ENCODE results near the gene CADM1.

DNA sequence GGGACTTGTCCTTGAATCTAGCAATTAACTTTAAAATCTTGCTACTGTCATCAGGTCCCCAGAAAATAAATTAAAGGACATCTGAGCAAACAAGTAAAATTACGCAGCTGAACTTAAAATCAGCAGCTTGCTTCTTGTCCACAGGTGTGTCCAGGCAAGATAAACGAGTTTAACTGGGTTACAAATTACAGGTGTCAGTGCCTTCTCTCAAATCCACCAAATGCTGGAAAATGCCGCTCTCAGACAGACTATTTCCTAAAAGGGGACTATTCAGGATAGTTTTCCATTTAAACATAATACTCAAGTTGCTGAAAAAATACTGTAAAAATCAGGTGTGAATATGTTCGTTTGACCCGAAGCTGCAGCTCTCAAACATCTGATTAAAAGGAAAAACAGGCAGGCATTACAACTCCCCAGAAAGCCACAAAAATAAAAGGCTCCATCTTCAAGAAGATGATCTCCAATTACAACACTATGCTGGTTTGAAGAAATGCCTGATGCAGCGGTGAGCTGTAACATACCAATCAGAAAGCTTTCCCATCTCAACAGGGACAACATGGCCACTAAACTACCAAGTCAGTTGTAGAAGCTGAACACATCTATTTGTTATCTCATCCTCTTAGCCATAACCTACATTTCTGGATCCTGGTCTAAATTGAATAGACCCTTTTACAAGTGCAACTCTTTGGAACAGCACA, 82.1 kb downstream of the CADM1 start:
- TF ChIP-seq GABPA (IDR thresholded peaks at IDR 0.05; ENCODE audit: low read depth) (no peak), SREBF1 (IDR thresholded peaks at IDR 0.05; ENCODE audit: low read length) (no peak), PAX5 (IDR thresholded peaks at IDR 0.05; ENCODE audit: borderline replicate concordance, low read depth, low read length) (no peak), ZBTB33 (IDR thresholded peaks at IDR 0.05) (no peak), KDM1A (IDR thresholded peaks at IDR 0.05; ENCODE audit: borderline replicate concordance) (no peak)
- TF ChIP-seq, protein P1, sequence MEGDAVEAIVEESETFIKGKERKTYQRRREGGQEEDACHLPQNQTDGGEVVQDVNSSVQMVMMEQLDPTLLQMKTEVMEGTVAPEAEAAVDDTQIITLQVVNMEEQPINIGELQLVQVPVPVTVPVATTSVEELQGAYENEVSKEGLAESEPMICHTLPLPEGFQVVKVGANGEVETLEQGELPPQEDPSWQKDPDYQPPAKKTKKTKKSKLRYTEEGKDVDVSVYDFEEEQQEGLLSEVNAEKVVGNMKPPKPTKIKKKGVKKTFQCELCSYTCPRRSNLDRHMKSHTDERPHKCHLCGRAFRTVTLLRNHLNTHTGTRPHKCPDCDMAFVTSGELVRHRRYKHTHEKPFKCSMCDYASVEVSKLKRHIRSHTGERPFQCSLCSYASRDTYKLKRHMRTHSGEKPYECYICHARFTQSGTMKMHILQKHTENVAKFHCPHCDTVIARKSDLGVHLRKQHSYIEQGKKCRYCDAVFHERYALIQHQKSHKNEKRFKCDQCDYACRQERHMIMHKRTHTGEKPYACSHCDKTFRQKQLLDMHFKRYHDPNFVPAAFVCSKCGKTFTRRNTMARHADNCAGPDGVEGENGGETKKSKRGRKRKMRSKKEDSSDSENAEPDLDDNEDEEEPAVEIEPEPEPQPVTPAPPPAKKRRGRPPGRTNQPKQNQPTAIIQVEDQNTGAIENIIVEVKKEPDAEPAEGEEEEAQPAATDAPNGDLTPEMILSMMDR (IDR thresholded peaks at IDR 0.05 in 2 of 3, conservative IDR thresholded peaks at IDR 0.05 in 1 of 3; ENCODE audit: control insufficient read depth in 2 of 3, extremely low read depth in 1 of 3, insufficient read depth in 1 of 3, low read depth in 3 of 3, low read length in 3 of 3): no peak
